GM10266 (cell line): ENCODE results near the gene CHD6.

Experiments used
- DNase-seq: peaks from one replicate; pipeline ENCODE4 v3.0.0; 2012; ENCODE audit errors: extremely low spot score
- CTCF ChIP-seq: IDR thresholded peaks from 2 replicates; pipeline ENCODE4 v1.5.1; 2012; ENCODE audit warnings: mild to moderate bottlenecking, low read depth; ENCODE audit not compliant: control insufficient read depth, insufficient read depth; ENCODE audit errors: missing control alignments

The CHD6 gene

GRCh38 chr20:41426086-41426830, 191.9 kb downstream of the CHD6 start:
- no peak for DNase-seq
- TF ChIP-seq CTCF = no peak

- DNase-seq = no peak
- no peak for TF ChIP-seq CTCF
Measured at GRCh38 chr20:41425180-41425884, 192.8 kb downstream of the CHD6 start.

GRCh38 chr20:41424546-41424945, 193.6 kb downstream of the CHD6 start:
- TF ChIP-seq CTCF = no peak
- DNase-seq = no peak

- no peak for DNase-seq
- TF ChIP-seq CTCF = no peak
Measured at GRCh38 chr20:41424011-41424410, 194.2 kb downstream of the CHD6 start.

- DNase-seq = no peak
- TF ChIP-seq CTCF = no peak
Measured at GRCh38 chr20:41422953-41423352, 195.2 kb downstream of the CHD6 start.

GRCh38 chr20:41418739-41419293, 199.4 kb downstream of the CHD6 start:
- no peak for DNase-seq
- no peak for TF ChIP-seq CTCF

GRCh38 chr20:41418031-41418430, 200.1 kb downstream of the CHD6 start:
- no peak for TF ChIP-seq CTCF

More at GRCh38 chr20:41418031-41418430, 200.1 kb downstream of the CHD6 start:
- no peak for DNase-seq
